GM18517 (cell line): ENCODE data around the gene SMIM44.
"Not testable (repeated sequence)": the region's sequence is repeated elsewhere in the genome, so short reads cannot be mapped to it uniquely, and the experiment has no call there.

Source experiments
- ATAC-seq: cut with Tn5 transposase; IDR thresholded peaks from one replicate; pipeline ENCODE4 v1.9.1; 2021; ENCODE audit warnings: mild to moderate bottlenecking, moderate library complexity; ENCODE audit not compliant: unreplicated experiment

Gene SMIM44

DNA sequence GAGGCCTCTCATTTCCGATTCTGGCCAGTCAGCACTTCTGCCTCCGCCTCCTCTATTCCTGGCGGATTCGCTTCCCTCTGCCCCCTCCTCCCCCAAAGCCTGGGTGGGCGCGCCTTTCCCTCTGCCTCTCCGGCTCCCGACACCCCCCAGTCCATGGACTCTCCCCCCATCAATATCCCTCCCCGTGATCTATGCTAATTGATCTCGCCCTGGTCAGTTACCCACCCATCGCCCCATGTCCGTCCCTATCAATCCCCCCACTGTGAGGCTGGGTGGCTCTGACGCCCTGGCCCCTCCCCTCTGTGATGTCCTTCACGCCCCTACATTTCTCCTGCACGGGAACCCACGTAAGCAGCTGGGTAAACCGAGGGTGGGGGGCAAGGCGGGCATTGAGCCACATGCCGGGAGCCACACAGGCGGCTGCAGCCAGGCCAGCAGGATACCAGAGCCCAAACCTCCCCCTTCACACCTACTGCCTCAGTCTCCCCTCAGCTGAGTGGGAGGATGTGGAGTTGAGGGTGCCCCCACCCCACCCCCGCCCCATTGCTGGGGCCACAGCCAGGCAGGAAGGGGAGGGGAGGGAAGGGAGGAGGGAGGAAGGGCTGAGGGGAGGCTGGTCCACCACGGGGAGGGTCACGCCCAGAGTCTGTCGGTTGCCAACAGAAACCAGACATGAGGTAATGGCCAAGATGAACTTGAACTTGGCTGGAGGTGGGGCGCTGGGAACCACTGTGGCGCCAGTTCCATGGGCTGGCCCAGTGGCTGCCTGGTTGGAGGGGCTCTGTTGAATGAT, 24.0 kb downstream of the SMIM44 start:
- ATAC-seq = no peak

DNA sequence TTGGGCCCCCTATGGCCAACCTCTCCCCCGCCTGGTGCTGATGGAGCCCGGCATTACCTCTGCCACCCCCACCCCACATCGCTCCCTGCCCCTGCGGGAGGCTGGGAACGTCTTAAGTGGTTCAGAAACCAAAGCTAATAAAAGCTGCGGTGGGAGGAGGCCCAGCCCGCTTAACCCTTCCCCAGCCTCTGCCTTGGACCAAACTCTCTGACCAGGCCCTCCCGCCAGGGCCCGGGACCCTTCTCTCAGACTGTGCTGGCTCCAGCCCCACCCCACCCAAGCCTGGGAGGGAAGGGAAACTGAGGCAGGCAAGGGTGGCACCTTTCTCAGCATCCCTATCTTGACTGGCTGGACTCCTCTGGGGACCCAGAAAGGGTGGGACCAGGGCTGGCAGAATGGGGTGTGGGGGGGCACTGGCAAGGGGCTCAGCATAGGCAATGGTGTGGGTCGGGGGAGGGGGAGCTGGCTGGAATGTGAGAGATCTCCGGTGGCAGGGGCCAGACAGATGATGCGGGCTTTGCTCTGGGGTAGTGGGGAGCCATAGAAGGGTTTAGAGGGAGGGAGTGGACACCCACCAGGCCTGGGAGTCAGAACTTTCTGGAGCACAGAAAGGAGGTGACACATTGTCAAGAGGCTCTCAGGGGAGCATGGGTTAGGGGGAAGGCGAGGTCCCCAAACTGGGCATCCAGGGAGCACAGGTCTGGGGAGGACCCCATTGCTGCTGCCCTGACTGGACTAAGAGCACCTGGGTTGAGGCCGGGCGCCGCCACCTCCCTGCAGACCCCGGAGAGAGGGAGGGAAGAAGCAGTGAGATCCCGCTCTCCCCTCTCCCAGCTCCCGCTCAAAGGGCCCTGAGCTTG, 24.8 kb downstream of the SMIM44 start:
- no peak for ATAC-seq

DNA sequence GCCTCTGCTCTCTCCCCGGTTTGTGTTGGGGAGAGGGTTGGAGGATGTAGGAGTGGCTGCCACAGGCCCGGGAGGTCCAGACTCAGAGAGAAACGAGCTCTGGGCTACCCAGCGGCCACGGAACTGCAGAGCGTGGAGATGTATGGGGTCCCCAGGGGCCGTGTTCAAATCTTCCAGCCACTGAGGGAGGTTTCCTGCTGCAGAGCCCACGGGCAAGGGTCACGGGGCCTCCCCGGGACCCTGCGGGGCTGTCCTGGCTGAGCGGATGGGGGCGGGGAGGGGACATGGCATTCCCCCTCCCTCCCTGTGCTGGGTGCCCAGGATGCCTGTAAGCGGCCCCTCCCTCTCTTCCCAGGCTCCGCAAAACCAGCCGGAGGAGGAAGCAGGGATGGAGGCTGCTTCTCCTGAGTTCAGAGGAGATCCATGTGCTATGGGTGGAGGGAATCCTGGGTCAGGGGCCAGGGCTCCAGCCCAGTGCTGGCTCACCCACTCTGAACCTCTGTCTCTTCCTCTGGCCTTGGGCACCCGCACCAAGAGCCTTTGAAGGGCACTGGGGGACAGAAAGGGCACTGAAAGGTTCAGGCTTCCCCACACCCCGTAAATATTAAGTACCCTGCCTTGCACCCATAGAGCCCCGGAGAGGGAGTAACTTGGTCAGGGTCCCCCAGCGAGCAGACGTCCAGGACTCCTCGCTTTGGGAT, 25.6 kb downstream of the SMIM44 start:
- ATAC-seq = no peak

DNA sequence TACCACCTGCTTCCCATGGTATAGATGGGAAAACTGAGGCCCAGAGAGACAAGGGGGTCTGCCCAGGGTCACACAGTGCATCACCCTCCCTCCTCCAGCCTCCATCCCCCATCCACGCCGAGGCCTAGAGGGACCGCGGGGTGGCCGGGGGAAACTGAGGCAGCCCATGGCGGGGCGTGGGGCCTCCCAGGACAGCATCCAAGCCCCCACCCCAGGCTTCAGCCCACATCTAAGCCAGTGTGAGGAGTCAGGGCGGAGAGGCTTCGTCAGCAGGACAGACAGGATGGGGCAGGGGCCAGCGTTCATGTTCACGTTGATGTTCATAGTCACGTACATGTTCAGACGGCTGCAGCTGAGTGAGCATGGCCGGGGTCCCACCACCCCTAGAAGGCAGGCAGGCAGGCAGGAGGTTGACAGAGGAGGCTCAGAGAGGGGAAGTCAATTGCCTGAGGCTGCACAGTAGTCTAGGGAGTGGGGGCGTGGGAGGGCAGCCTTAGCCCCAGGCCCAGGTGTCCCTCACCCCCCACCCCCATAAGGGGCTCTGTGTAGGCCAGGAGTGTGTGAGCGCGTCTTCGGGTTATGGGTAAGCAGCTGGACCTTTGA, 26.2 kb downstream of the SMIM44 start:
- no peak for ATAC-seq

DNA sequence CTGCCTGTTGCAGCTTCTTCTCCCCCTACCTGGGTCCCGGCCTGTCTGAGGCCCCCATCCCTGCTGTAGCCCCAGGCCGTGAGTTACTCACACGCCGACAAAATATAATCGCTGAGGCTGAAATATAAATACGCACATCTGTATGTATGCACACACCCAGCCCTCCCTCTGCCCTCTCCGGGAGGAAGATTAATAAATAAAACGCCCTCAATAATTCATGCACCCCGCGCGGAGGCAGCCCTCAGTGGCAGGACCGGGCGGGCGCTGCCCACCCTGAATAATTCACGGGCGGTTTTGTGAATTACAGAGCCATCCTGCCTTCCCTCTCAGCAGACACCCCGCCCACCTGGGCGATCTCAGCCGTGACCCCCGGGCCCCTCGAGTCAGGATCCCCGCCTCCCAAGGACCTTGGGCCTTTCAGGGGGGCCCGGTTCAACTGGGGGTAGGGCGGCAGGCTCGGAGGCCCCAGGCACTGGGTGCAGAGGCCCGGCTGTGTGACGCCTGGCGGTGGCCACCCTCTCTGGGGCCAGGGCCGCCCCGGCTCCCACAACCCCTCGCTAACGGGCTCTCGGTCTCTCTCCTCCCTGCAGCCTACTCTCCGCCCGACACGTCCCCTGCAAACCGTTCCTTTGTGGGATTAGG, 27.2 kb downstream of the SMIM44 start:
- no peak for ATAC-seq

DNA sequence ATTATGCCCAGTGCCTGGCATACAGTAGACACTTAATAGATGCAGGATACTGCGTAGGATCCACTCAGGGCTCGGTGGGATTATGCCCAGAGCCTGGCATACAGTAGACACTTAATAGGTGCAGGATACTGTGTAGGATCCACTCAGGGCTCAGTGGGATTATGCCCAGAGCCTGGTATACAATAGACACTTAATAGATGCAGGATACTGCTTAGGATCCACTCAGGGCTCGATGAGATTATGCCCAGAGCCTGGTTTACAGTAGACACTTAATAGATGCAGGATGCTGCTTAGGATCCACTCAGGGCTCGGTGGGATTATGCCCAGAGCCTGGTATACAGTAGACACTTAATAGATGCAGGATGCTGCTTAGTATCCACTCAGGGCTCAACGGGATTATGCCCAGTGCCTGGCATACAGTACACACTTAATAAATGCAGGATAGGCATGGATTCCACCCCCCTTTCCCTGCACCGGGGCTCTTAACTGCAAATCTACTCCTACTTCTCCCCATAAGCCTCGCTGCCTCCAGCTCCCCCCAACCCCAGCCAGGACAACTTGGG, 27.8 kb downstream of the SMIM44 start:
- ATAC-seq = no peak

DNA sequence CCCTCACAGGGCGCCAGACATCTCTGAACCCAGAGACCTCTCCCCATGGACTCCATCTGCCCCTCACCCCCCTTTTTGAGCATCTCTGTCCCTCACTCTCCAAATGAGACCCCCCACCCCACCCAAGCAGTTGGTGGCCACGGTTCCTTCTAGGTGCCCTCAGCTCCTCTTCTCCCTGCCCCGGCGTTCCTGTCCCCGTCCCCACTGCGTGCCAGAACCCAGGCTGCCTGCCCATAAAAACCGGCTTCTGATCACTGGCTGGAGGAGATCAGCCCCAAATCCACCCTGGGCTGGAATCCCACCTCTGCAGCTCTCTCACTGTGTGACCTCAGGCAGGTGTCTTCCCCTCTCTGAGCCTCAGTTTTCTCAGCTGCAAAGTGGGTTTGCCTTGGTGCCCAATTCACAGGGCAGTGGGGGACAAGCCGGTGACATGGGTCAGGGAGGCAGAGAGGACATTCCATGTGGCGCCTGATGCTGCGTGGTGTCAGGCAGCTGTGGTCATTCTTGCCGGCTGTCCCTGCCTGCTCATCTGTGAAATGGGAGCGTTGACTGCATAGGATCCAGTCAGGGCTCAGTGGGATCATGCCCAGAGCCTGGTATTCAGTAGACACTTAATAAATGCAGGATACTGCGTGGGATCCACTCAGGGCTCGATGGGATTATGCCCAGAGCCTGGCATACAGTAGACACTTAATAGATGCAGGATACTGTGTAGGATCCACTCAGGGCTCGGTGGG, 28.4 kb downstream of the SMIM44 start:
- ATAC-seq = no peak

DNA sequence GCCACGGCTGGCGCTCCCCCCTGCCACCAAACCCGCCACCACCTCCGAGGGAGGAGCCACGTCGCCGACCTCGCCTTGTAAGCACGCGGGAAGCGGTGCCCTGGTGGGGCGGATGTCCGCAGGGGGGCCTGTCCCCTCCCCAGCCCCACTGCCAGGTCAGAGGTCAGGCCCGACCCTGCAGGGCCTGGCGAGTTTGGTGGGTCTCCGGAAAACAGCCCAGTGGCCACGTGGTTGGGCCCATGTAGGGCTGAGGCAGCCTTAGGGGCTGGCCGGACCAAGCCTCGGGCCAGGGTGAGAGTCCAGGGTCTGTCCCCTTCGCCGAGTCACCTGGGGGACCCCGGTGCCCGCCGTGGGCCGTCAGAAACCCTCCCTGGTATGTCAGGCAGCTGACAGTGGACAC, 29.4 kb downstream of the SMIM44 start:
- no peak for ATAC-seq

DNA sequence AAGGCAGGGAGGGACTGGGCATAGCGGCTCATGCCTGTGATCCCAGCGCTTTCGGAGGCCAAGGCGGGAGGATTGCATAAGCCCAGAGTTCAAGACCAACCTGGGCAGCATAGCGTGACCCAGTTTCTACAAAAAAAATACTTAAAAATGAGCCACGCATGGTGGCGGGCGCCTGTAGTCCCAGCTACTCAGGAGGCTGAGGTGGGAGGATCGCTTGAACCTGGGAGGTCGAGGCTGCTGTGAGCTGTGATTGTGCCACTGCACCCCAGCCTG, 30.4 kb downstream of the SMIM44 start:
- ATAC-seq = not testable (repeated sequence)

DNA sequence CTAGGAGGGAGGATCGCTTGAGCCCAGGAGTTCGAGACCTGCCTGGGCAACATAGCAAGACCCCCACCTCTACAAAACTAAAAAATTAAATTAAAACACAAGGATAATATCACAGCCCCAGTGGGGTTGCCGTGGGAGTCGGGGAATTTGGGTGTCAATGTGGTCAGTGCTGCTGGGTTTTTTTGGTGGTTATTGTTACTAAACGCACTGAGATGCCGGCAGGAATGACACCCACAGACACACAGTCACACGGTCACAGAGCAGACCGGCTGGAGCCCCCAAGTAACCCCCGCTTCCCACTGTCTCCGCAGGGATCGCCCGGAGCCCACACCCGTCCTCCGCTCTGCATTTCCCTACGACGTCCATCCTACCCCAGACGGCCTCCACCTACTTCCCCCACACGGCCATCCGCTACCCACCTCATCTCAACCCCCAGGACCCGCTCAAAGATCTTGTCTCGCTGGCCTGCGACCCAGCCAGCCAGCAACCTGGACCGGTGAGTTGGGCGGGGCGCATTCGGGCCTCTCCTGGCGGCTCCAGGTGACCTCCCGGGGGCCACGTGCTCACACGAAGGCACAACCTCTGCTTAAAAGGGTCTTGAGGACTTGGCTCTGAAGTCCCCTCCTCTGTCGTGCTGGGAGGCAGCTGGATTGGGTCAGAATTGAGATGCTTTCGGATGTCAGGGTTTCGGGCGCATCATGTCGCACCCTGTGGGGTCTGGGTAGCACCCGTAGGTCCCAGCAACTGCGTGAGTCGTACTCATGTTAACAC, 30.9 kb downstream of the SMIM44 start:
- ATAC-seq = no peak

DNA sequence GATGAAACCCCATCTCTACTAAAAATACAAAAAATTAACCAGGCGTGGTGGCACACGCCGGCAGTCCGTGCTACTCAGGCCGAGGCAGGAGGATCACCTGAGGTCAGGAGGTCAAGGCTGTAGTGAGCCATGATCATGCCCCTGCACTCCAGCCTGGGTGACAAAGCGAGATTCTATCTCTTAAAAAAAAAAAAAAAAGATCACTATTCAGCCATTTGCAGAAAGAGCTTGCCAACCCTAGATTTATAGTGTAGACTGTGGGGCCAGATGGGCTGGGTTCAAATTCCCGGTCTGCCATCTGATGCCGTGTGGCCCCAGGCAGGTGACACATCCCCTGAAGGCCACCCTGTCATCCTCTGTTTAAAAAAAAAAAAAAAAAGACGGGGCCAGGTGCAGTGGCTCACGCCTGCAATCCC, 31.8 kb downstream of the SMIM44 start:
- no peak for ATAC-seq

DNA sequence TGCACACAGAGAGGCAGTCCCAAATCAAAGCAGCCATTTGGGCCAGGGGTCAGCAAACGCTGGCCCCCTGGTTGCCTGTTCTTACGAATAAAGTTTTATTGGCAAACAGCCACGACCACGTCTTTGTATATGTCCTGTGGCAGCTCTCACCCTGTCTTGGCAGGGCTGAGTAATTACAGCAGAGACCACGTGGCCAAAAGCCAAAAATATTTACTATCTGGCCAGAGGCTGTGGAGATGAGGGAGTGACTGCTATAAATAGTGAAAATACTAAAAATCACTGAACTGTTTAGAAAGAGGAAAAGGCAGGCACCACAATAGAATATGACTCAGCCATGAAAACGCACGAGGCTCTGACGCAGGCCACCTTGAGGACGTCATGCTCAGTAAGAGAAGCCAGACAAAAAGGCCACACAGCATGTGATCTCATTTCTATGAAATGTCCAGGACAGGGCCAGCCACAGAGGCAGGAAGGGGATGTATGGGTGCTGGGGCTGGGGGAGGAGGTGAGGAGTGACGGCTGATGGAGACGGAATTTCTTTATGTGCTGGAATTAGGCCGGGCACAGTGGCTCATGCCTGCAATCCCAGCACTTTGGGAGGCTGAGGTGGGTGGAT, 32.3 kb downstream of the SMIM44 start:
- no peak for ATAC-seq

DNA sequence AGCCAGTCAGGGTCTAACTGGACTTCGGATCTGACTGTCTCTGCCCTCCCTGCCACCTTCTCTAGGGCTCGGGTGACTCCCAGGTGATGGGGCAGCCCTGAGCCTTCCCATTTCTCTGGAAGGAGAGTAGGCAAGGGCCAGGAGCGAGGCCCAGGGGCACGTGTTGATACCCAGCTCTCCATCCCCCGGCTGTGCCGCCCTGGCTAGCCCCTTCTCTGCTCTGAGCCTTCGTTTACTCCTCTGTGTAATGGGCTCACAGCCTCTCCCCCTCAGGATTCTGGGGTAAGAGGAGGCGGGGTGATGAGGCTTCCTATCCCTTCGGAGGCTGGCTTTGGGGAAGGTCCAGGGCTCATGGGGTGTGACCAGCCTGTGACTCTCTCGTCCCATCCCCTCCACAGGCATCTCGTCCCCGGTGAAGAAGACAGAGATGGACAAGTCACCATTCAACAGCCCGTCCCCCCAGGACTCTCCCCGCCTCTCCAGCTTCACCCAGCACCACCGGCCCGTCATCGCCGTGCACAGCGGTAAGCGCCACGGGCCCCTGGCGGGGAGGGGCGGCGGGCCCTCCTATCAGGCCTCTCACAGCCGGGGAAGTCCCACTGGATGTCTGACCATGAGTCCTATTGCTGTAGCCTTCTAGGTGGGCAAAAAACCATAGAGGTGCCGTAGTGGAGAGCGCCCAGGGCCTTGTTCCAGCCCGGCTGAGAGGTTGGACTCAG, 34.5 kb downstream of the SMIM44 start:
- no peak for ATAC-seq

DNA sequence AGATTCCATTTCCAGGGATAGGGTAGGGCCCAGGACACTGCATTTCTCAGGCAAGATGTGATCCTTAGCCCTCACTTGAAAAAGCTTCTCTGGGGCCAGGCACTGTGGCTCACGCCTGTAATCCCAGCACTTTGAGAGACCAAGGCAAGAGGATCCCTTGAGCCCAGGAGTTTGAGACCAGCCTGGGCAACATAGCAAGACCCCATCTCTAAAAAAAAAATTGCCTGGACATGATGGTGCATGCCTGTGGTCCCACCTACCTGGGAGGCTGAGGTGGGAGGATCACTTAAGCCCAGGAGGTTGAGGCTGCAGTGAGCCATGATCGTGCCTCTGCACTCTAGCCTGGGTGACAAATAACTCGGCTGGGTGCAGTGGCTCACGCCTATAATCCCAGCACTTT, 36.6 kb downstream of the SMIM44 start:
- not testable (repeated sequence) for ATAC-seq

DNA sequence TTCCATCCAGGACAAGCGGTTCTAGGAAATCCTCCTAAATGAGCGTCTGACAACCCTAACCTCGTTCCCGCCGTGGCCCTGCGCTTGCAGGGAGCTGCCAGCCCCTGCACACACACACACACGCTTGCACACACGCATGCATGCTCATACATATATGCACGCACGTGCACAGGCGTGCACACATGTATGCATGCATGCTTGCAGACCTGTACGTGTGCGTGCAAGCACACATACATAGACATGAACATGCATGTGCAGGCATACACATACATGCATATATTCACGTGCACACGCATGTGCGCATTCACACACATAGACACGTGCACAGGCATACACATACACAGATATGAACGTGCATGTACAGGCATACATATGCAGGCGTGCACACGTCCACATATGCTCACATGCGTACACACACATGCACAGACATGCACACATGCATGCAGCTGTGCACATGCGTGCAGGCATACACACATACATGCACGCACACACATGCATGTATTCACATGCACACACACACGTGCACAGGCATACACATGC, 38.5 kb downstream of the SMIM44 start:
- no peak for ATAC-seq

DNA sequence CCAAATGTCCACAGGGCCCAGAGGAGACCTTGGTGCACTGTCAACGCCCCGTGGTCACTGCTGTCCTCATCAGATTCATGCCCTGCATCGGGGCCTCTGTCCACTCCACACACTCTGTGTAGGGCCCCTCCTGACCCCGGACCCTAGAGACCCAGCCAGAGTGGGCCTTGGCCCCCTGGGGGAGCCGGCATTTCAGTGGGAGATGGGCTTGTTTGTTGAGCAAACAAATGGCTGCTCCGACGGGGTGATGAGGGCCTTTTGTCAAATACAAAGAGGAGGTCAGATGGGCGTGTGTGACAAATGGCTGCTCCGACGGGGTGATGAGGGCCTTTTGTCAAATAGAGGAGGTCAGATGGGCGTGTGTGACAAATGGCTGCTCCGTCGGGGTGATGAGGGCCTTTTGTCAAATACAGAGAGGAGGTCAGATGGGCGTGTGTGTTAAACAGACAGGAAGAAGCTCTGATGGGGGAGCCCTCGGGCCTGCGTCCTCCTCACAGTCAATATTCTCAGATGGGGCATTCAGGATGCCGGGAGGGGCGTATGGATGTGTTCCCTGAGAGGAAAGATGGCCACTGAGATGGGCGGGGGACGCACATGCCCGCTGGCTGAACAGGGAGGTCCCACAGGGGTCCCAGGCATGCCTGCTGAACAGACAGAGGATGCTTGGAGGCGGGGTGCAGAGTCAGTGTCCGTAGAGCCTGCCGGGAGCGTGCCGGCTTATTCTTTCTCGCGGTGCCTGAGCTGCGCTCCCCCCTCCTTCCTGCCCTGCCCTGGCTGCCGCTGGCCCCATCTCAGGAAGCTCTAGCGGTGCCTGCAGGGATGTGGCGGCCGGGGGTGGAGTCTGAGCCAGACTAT, 39.2 kb downstream of the SMIM44 start:
- no peak for ATAC-seq
